Measurements from ENCODE around the gene DNAH1. TPM values are rescaled to one million over a fixed set of nuclear protein-coding genes. Genes with fewer than 3 reads are reported as not detected.
"Not testable (repeated sequence)": the region's sequence is repeated elsewhere in the genome, so short reads cannot be mapped to it uniquely, and the experiment has no call there.

The DNAH1 gene
- total RNA-seq = 1.2 TPM

- peak in 1 of 2 donors; percentile 52 for DNase-seq (ENCODE audit: low spot score in 2 of 2)
These were observed at the start of gene DNAH1 for GRCh38 chr3:52315977-52316764. TSS of gene DNAH1 (plus strand) at chr3:52316319. CDS start at chr3:52322443, 6,124 bp downstream.

GRCh38 chr3:52268036-52268435 lies 48.1 kb upstream of the DNAH1 start:
- DNase-seq (ENCODE audit: low spot score in 2 of 2) (no peak), FAIRE-seq (no peak)

More at GRCh38 chr3:52315977-52316764, at the start of gene DNAH1:
- no peak for FAIRE-seq

- no peak for DNase-seq (ENCODE audit: low spot score in 2 of 2)
These were observed 46.3 kb upstream of the DNAH1 start for GRCh38 chr3:52269776-52270175.

GRCh38 chr3:52270252-52270754 lies 45.8 kb upstream of the DNAH1 start:
- DNase-seq (ENCODE audit: low spot score in 2 of 2) (no peak), FAIRE-seq (no peak)

More at GRCh38 chr3:52269776-52270175, 46.3 kb upstream of the DNAH1 start:
- FAIRE-seq = no peak

GRCh38 chr3:52272172-52272571 lies 43.9 kb upstream of the DNAH1 start:
- DNase-seq (ENCODE audit: low spot score in 2 of 2); FAIRE-seq: not testable (repeated sequence)

- DNase-seq (ENCODE audit: low spot score in 2 of 2) = no peak
- no peak for FAIRE-seq
These were observed 43.3 kb upstream of the DNAH1 start for GRCh38 chr3:52272831-52273230.

- not testable (repeated sequence) for DNase-seq (ENCODE audit: low spot score in 2 of 2); FAIRE-seq
These were observed 41.3 kb upstream of the DNAH1 start for GRCh38 chr3:52274781-52275180.

- FAIRE-seq = no peak
- DNase-seq (ENCODE audit: low spot score in 2 of 2) = peak; percentile 46 to 62
These were observed 38.8 kb upstream of the DNAH1 start for GRCh38 chr3:52277071-52277964.

- FAIRE-seq (no peak), DNase-seq (ENCODE audit: low spot score in 2 of 2) (peak in 1 of 2 donors; percentile 41)
These were observed 38.1 kb upstream of the DNAH1 start for GRCh38 chr3:52277972-52278509.

GRCh38 chr3:52278510-52279069 lies 37.5 kb upstream of the DNAH1 start, which contains the start of gene WDR82:
TSS of gene WDR82 (minus strand) at chr3:52278649. CDS start at chr3:52278361, 288 bp downstream.
- DNase-seq (ENCODE audit: low spot score in 2 of 2) = peak; percentile 95 to 96
- FAIRE-seq = no peak

- no peak for DNase-seq (ENCODE audit: low spot score in 2 of 2)
- FAIRE-seq = no peak
These were observed 36.5 kb upstream of the DNAH1 start for GRCh38 chr3:52279596-52279995.

GRCh38 chr3:52280050-52280461 lies 36.1 kb upstream of the DNAH1 start:
- FAIRE-seq (no peak), DNase-seq (ENCODE audit: low spot score in 2 of 2) (no peak)

GRCh38 chr3:52281981-52282801 lies 33.9 kb upstream of the DNAH1 start:
- FAIRE-seq (no peak), DNase-seq (ENCODE audit: low spot score in 2 of 2) (no peak)

- FAIRE-seq (no peak), DNase-seq (ENCODE audit: low spot score in 2 of 2) (no peak)
These were observed 32.8 kb upstream of the DNAH1 start for GRCh38 chr3:52283306-52283705.

- FAIRE-seq; DNase-seq (ENCODE audit: low spot score in 2 of 2): not testable (repeated sequence)
These were observed 32.1 kb upstream of the DNAH1 start for GRCh38 chr3:52284051-52284450.

- FAIRE-seq (no peak), DNase-seq (ENCODE audit: low spot score in 2 of 2) (no peak)
These were observed 29.4 kb upstream of the DNAH1 start for GRCh38 chr3:52286777-52287110.

GRCh38 chr3:52288674-52289073 lies 27.4 kb upstream of the DNAH1 start:
- no peak for DNase-seq (ENCODE audit: low spot score in 2 of 2)
- no peak for FAIRE-seq

- DNase-seq (ENCODE audit: low spot score in 2 of 2) (no peak), FAIRE-seq (no peak)
These were observed 26.8 kb upstream of the DNAH1 start for GRCh38 chr3:52289338-52289746.

Measured in frontal cortex (tissue), 4 donors.